ENCODE results near the gene LRCH1. TPM values are rescaled to one million over a fixed set of nuclear protein-coding genes. Genes with fewer than 3 reads are reported as not detected.

The LRCH1 gene
- total RNA-seq, 2 experiments from 2014 or later: 16.7 to 27.8 TPM

- intact Hi-C loops (cut with micrococcal nuclease; ENCODE audit: unreplicated experiment): no loop called here
- no peak for DNase-seq (ENCODE audit: low spot score)
- Histone ChIP-seq H3K4me1 (ENCODE audit: insufficient read depth, low read length, poor library complexity, severe bottlenecking) (peaks cover 15% of the 10 kb centered on the region), H3K27ac (ENCODE audit: low read depth, low read length, poor library complexity, severe bottlenecking) (no peak overlapping the region), H3K9me3 (ENCODE audit: low read length) (no peaks in the 10 kb centered on the region), H3K79me2 (ENCODE audit: insufficient read depth, low read depth, low read length) (peaks cover 13% of the 10 kb centered on the region; the same call in 1 of the 2 replicates), H3K4me3 (ENCODE audit: low read depth, low read length, poor library complexity, severe bottlenecking) (no peak overlapping the region), H2AFZ (ENCODE audit: low read length) (no peak overlapping the region), H3K36me3 (ENCODE audit: insufficient read depth, low read length) (peaks cover 32% of the 10 kb centered on the region), H4K20me1 (ENCODE audit: insufficient read depth, low read length) (0 out of 2 replicates have a peak, but pooled peaks cover 3% of the 10 kb centered on the region), H3K4me2 (ENCODE audit: low read length) (no peak overlapping the region), H3K9me2 (ENCODE audit: insufficient read depth, low read length) (no peaks in the 10 kb centered on the region)
- ChIA-PET CTCF (ENCODE audit: unreplicated experiment) (no interaction called here), POLR2A (interaction anchor here (1.0 to 1.2 kb wide), 2 partner anchors 10 to 12 kb away, joined by 5 to 6 read pairs; no protein-coding TSS in a partner anchor)
- no peak for TF ChIP-seq EZH2phosphoT487 (IDR thresholded peaks at IDR 0.05; ENCODE audit: borderline replicate concordance, low read depth, low read length)
- TF ChIP-seq CTCF (conservative IDR thresholded peaks at IDR 0.05; ENCODE audit: low read length): no peak
- no TSS peak for BruUV-seq (replicated peaks)
These were observed 102.6 kb downstream of the LRCH1 start for GRCh38 chr13:46655377-46656180.

GRCh38 chr13:46656786-46657185, 103.8 kb downstream of the LRCH1 start:
- no peak overlapping the region for H2AFZ ChIP-seq (ENCODE audit: low read length)
- no peak for TF ChIP-seq CTCF (conservative IDR thresholded peaks at IDR 0.05; ENCODE audit: low read length)
- no peak for TF ChIP-seq EZH2phosphoT487 (IDR thresholded peaks at IDR 0.05; ENCODE audit: borderline replicate concordance, low read depth, low read length)
- H4K20me1 ChIP-seq (ENCODE audit: insufficient read depth, low read length): no peaks in the 10 kb centered on the region
- H3K36me3 ChIP-seq (ENCODE audit: insufficient read depth, low read length): peaks cover 21% of the 10 kb centered on the region
- intact Hi-C loops (cut with micrococcal nuclease; ENCODE audit: unreplicated experiment): no loop called here
- TSS peak; percentile 8 for BruUV-seq (replicated peaks)
- no peak for DNase-seq (ENCODE audit: low spot score)
- ChIA-PET POLR2A (no interaction called here), CTCF (ENCODE audit: unreplicated experiment) (no interaction called here)
- H3K4me3 ChIP-seq (ENCODE audit: low read depth, low read length, poor library complexity, severe bottlenecking): no peak overlapping the region
- H3K4me2 ChIP-seq (ENCODE audit: low read length): no peak overlapping the region
- H3K9me2 ChIP-seq (ENCODE audit: insufficient read depth, low read length): no peaks in the 10 kb centered on the region
- H3K9me3 ChIP-seq (ENCODE audit: low read length): no peaks in the 10 kb centered on the region
- peaks cover 23% of the 10 kb centered on the region; the same call in 1 of the 2 replicates for H3K79me2 ChIP-seq (ENCODE audit: insufficient read depth, low read depth, low read length)
- H3K4me1 ChIP-seq (ENCODE audit: insufficient read depth, low read length, poor library complexity, severe bottlenecking): peaks cover 19% of the 10 kb centered on the region
- no peak overlapping the region for H3K27ac ChIP-seq (ENCODE audit: low read depth, low read length, poor library complexity, severe bottlenecking)
